Kidney (tissue), 14 donors: ENCODE measurements around the gene NDEL1. TPM values are rescaled to one million over a fixed set of nuclear protein-coding genes. Genes with fewer than 3 reads are reported as not detected.
A peak's percentile ranks its signal among the peaks of the same experiment; 100 is the strongest.

Experiments used
- DNase-seq, 5 donors: peaks; one replicate each; pipeline ENCODE4 v3.0.0-alpha.2; 2013 to 2020
- FAIRE-seq: peaks from 2 replicates; lab custom pipeline; 2012; peaks lifted over from hg19 to GRCh38; lab: Jason Lieb, UNC
- H3K27ac ChIP-seq, 2 donors: one replicate each; pipeline ENCODE4 v1.7.0; 2013; ENCODE audit warnings: low read depth in 2 of 2, low read length in 2 of 2, inconsistent platforms in 1 of 2
- H3K27me3 ChIP-seq: one replicate; pipeline ENCODE4 v1.7.1; 2013; ENCODE audit warnings: low read length, inconsistent platforms; ENCODE audit not compliant: control insufficient read depth, insufficient read depth
- H3K36me3 ChIP-seq, 3 donors: one replicate each; pipeline versions ENCODE4 v1.7.0 to v1.7.1; 2013; ENCODE audit warnings: low read length in 3 of 3, control low read depth in 1 of 3, inconsistent platforms in 1 of 3; ENCODE audit not compliant: insufficient read depth in 3 of 3, control insufficient read depth in 2 of 3
- H3K4me1 ChIP-seq, 3 donors: one replicate each; pipeline versions ENCODE4 v1.7.0 to v1.7.1; 2013; ENCODE audit warnings: low read length in 3 of 3, inconsistent platforms in 1 of 3, low read depth in 1 of 3; ENCODE audit not compliant: control insufficient read depth in 2 of 3, insufficient read depth in 2 of 3
- H3K4me3 ChIP-seq, 3 donors: one replicate each; pipeline versions ENCODE4 v1.7.0 to v1.8.1; 2013; ENCODE audit warnings: low read length in 3 of 3, control low read depth in 1 of 3, inconsistent platforms in 1 of 3
- H3K9ac ChIP-seq, 3 donors: one replicate each; pipeline versions ENCODE4 v1.7.0 to v1.7.1; 2013; ENCODE audit warnings: low read length in 3 of 3, control low read depth in 1 of 3, inconsistent platforms in 1 of 3
- H3K9me3 ChIP-seq, 3 donors: one replicate each; pipeline versions ENCODE4 v1.7.0 to v1.7.1; 2013; ENCODE audit warnings: low read length in 3 of 3, control low read depth in 1 of 3, inconsistent platforms in 1 of 3; ENCODE audit not compliant: control insufficient read depth in 2 of 3, insufficient read depth in 1 of 3
- intact Hi-C: fragments of 100-400 bp; cut with DNase I; formaldehyde crosslinking; loops from one replicate; pipeline ENCODE4 v1.11.1; 2022
- polyA plus RNA-seq: library from polyadenylated mRNA; stranded (reverse); fragments of 350-450 nt; fragmentation: Illumina TruSeq; extraction: RNeasy Lipid Tissue Mini Kit (QIAGEN cat#74804); gene quantifications from one replicate; pipeline ENCODE4 v1.2.3, GENCODE V29; 2014; ENCODE audit warnings: low read depth, low replicate concordance; ENCODE audit not compliant: insufficient read depth
- total RNA-seq: library from RNA; stranded (reverse); fragmentation: NEBNext Ultra II Directional; extraction: Animal tissue kit (Norgen Biotek cat#: 25700); gene quantifications from one replicate; pipeline ENCODE4 v1.2.1, GENCODE V29; 2021
- TF ChIP-seq, protein P1 (sequence below): IDR thresholded peaks from 3 replicates; pipeline ENCODE4 v1.5.1; 2012; ENCODE audit warnings: mild to moderate bottlenecking, moderate library complexity, borderline replicate concordance; ENCODE audit not compliant: insufficient read depth; ENCODE audit errors: extremely low read depth
- donor health status: control.
- donor health status: control.
- donor health status: control.
- donor health status: control.
- donor health status: control.
- donor health status: DM: yes; HTN: yes; CAD: no.
- donor health status: Normal renal cell carcinoma (clear cell type).

The NDEL1 gene
- total and polyA plus RNA-seq, 2 donors from 2014 or later: 17.9 to 66.1 TPM

DNA sequence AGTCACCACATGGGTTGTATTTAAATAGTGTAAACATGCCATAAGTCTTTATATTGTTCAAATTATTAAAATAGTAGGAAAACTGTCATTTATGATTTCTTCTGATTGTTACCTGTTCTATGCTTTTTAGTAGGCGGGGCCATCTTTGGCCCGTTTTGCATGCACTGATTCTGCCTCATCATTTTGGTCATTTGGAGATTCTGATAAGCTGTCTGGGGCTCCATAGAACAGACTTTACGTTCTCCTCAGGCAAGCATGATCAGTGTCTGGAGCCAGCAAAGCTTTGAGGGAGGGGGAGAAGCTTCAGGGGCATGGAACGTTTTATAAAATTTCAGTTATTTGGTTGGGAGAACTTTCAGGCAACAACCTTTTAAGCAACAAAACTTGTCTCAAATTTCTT lies 8.8 kb downstream of the NDEL1 start:
- Histone ChIP-seq H3K4me1 (peaks cover 0 to 6% (median 6%) of the 10 kb centered on the region in 3 donors), H3K27me3 (no peaks in the 10 kb centered on the region), H3K27ac (no peak overlapping the region), H3K36me3 (peaks cover 2 to 22% (median 17%) of the 10 kb centered on the region in 3 donors), H3K9ac (no peak overlapping the region), H3K4me3 (no peak overlapping the region), H3K9me3 (no peaks in the 10 kb centered on the region)
- FAIRE-seq: no peak
- DNase-seq: no peak
- TF ChIP-seq, protein P1, sequence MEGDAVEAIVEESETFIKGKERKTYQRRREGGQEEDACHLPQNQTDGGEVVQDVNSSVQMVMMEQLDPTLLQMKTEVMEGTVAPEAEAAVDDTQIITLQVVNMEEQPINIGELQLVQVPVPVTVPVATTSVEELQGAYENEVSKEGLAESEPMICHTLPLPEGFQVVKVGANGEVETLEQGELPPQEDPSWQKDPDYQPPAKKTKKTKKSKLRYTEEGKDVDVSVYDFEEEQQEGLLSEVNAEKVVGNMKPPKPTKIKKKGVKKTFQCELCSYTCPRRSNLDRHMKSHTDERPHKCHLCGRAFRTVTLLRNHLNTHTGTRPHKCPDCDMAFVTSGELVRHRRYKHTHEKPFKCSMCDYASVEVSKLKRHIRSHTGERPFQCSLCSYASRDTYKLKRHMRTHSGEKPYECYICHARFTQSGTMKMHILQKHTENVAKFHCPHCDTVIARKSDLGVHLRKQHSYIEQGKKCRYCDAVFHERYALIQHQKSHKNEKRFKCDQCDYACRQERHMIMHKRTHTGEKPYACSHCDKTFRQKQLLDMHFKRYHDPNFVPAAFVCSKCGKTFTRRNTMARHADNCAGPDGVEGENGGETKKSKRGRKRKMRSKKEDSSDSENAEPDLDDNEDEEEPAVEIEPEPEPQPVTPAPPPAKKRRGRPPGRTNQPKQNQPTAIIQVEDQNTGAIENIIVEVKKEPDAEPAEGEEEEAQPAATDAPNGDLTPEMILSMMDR: no peak
- intact Hi-C loops: no loop called here

DNA sequence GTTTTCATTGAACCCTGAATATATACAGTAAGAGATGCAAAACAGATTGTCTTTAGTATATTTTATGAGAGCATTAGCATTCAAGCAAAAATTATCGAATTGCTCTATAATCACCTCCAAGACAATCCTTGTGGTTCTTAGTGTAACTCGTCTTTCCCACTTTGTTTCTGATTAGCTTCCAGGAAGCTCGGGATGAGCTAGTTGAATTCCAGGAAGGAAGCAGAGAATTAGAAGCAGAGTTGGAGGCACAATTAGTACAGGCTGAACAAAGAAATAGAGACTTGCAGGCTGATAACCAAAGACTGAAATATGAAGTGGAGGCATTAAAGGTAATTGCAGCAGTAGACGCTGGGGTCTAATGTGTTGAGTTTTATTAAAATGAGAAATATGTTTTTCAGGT lies 9.9 kb downstream of the NDEL1 start:
- TF ChIP-seq, protein P1: no peak
- Histone ChIP-seq H3K4me3 (no peak overlapping the region), H3K27ac (no peak overlapping the region), H3K9ac (no peak overlapping the region), H3K27me3 (no peaks in the 10 kb centered on the region), H3K36me3 (peaks cover 2 to 23% (median 19%) of the 10 kb centered on the region in 3 donors), H3K9me3 (no peaks in the 10 kb centered on the region), H3K4me1 (peaks cover 0 to 6% (median 6%) of the 10 kb centered on the region in 3 donors)
- FAIRE-seq (no peak), DNase-seq (no peak)
- intact Hi-C loops: no loop called here

DNA sequence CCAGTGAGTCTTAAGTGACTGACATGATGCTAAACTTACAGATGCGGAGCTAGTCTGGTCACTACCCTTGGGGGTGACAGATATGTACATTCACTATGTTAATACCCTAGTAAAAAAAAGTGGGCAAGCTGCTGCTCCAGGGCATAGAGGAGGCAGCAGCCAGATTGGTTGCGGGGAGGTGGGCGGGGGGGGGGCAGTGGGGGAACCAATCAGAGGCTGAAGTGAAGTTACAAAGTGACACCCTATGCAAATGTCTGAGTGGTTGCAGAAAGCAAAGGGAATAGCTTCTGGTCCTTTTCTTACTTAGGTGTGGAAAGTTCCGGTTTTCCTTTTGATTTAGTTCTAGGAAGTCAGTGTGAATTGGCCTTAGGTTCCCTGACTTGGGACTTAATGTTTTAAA lies 12.1 kb downstream of the NDEL1 start:
- Histone ChIP-seq H3K36me3 (peaks cover 6 to 40% (median 29%) of the 10 kb centered on the region in 3 donors), H3K9me3 (no peaks in the 10 kb centered on the region), H3K27ac (no peak overlapping the region), H3K9ac (no peak overlapping the region), H3K4me3 (no peak overlapping the region), H3K27me3 (no peaks in the 10 kb centered on the region), H3K4me1 (peaks cover 0 to 2% (median 0%) of the 10 kb centered on the region in 3 donors)
- intact Hi-C loops: no loop called here
- DNase-seq: peak in 1 of 5 donors; percentile 24
- FAIRE-seq: no peak
- TF ChIP-seq, protein P1: no peak

DNA sequence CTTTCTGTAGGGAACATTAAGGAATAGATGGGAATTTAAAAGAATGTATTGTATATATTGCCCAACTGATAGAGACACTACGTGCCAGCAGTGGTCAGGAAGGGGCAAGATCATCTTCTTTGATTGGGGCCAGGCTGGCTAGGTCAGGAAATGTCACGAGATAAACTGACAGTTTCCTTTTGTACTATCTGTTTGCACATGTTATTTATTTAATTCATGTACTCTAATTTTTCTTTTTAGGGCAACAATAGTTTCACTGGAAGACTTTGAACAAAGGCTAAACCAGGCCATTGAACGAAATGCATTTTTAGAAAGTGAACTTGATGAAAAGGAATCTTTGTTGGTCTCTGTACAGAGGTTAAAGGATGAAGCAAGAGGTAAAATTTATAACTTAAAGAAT lies 12.6 kb downstream of the NDEL1 start:
- Histone ChIP-seq H3K4me1 (peaks cover 0 to 2% (median 0%) of the 10 kb centered on the region in 3 donors), H3K9me3 (no peaks in the 10 kb centered on the region), H3K36me3 (peaks cover 6 to 45% (median 31%) of the 10 kb centered on the region in 3 donors), H3K27me3 (no peaks in the 10 kb centered on the region), H3K27ac (no peak overlapping the region), H3K4me3 (no peak overlapping the region), H3K9ac (no peak overlapping the region)
- no peak for DNase-seq
- TF ChIP-seq, protein P1: no peak
- intact Hi-C loops: no loop called here
- FAIRE-seq: no peak
